ENCODE results near the gene PGAP2.

DNA sequence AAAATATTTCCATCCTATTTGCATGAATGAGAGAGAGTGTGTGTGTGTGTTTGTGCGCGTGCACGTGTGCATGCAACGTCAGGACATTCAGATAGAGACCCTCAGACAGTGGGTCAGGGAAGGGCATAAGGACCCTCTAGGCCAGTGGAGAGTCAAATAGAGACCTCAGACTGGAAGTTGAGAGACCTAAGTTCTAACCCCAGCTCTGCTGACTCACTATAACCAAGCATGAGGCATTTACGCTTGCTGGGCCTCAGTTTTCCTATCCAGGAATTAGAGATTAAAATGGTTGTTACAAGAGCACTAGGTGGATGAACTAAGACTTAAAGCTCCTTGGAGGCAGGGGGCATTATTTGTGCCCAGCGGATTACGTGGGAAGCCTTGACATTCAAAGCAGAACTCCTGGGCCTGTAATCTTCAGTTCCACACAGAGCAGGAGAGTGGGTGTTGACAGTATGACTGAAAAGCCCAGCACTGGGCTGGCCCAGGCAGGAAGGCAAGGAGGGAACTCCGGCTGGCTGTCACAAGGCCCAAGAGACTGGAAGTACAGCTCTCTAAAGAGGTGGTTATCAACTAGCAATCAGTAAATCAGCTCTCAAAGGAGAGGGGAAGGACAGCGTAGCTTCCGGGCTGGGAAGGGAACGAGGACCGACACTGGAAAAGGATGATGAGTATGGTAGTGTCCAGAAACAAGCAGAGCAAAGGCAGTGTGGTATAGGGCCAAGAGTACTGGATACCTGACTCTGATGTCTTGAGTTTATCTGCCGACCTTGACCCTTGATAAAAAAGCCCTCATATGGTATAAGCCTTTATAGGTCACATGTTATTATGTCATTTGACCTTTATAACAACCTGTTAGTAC lies 23.2 kb downstream of the PGAP2 start:
- TF ChIP-seq POLR2A (IDR thresholded peaks at IDR 0.05): no peak
- TF ChIP-seq, protein P1, sequence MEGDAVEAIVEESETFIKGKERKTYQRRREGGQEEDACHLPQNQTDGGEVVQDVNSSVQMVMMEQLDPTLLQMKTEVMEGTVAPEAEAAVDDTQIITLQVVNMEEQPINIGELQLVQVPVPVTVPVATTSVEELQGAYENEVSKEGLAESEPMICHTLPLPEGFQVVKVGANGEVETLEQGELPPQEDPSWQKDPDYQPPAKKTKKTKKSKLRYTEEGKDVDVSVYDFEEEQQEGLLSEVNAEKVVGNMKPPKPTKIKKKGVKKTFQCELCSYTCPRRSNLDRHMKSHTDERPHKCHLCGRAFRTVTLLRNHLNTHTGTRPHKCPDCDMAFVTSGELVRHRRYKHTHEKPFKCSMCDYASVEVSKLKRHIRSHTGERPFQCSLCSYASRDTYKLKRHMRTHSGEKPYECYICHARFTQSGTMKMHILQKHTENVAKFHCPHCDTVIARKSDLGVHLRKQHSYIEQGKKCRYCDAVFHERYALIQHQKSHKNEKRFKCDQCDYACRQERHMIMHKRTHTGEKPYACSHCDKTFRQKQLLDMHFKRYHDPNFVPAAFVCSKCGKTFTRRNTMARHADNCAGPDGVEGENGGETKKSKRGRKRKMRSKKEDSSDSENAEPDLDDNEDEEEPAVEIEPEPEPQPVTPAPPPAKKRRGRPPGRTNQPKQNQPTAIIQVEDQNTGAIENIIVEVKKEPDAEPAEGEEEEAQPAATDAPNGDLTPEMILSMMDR (IDR thresholded peaks at IDR 0.05): no peak

Data from upper lobe of left lung (tissue), 4 donors.